Measurements from ENCODE around the gene BCL2L13. TPM values are rescaled to one million over a fixed set of nuclear protein-coding genes. Genes with fewer than 3 reads are reported as not detected.

Gene BCL2L13
- total RNA-seq, 4 donors from 2014 or later = 35.2 to 50.1 (median 38.3) TPM

DNA sequence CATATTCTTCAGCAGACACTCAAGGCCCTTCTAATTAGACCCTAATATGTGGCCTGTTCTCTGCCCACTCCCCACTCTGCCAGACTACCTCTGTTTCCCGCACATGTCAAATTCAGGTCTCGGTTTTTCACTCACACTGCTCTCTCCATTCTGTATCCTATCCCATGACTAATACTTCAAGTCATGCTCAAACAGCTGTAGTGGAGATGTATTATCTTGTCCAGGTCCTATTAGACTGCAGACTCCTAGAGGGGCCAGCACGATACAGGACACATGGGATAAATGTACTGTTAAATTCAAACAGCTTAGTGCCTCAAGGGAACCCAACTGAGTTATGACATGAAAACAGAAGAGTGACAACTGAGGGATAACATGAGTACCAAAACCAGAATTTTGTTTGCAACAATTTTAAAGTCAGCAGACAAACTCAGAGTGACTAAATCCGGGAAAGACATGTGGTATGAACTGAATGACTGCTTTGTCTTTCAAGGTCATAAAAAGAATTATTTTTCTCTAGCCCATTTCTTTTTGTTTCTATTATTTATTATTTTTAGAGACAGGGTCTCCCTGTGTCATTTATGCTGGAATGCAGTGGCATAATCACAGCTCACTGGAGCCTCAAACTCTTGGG lies 30.6 kb upstream of the BCL2L13 start:
- TF ChIP-seq POLR2A (IDR thresholded peaks at IDR 0.05) = no peak
- TF ChIP-seq, protein P1, sequence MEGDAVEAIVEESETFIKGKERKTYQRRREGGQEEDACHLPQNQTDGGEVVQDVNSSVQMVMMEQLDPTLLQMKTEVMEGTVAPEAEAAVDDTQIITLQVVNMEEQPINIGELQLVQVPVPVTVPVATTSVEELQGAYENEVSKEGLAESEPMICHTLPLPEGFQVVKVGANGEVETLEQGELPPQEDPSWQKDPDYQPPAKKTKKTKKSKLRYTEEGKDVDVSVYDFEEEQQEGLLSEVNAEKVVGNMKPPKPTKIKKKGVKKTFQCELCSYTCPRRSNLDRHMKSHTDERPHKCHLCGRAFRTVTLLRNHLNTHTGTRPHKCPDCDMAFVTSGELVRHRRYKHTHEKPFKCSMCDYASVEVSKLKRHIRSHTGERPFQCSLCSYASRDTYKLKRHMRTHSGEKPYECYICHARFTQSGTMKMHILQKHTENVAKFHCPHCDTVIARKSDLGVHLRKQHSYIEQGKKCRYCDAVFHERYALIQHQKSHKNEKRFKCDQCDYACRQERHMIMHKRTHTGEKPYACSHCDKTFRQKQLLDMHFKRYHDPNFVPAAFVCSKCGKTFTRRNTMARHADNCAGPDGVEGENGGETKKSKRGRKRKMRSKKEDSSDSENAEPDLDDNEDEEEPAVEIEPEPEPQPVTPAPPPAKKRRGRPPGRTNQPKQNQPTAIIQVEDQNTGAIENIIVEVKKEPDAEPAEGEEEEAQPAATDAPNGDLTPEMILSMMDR (IDR thresholded peaks at IDR 0.05) = no peak
- H3K36me3 ChIP-seq = peaks cover 0 to 77% (median 3%) of the 10 kb centered on the region in 3 donors
- no peak overlapping the region for H3K27ac ChIP-seq

GRCh38 chr22:17612057-17612456 lies 26.5 kb upstream of the BCL2L13 start:
- Histone ChIP-seq H3K27ac (no peak overlapping the region), H3K4me3 (no peak overlapping the region), H3K4me1 (no peaks in the 10 kb centered on the region), H3K36me3 (peaks cover 0 to 75% (median 3%) of the 10 kb centered on the region in 3 donors), H3K9me3 (no peaks in the 10 kb centered on the region), H3K27me3 (no peaks in the 10 kb centered on the region)
- TF ChIP-seq, protein P1 (IDR thresholded peaks at IDR 0.05) = no peak
- no peak for TF ChIP-seq POLR2A (IDR thresholded peaks at IDR 0.05)
- no peak for DNase-seq

More for the DNA sequence above, 30.6 kb upstream of the BCL2L13 start:
- no peak overlapping the region for H3K4me3 ChIP-seq
- no peak for DNase-seq
- H3K4me1 ChIP-seq = no peaks in the 10 kb centered on the region
- no peaks in the 10 kb centered on the region for H3K9me3 ChIP-seq
- no peaks in the 10 kb centered on the region for H3K27me3 ChIP-seq

- no peaks in the 10 kb centered on the region for H3K27me3 ChIP-seq
- no peaks in the 10 kb centered on the region for H3K9me3 ChIP-seq
- TF ChIP-seq, protein P1 (IDR thresholded peaks at IDR 0.05) = no peak
- no peak for TF ChIP-seq POLR2A (IDR thresholded peaks at IDR 0.05)
- no peak overlapping the region for H3K4me3 ChIP-seq
- no peak overlapping the region for H3K27ac ChIP-seq
- peaks cover 0 to 76% (median 3%) of the 10 kb centered on the region in 3 donors for H3K36me3 ChIP-seq
- H3K4me1 ChIP-seq = no peaks in the 10 kb centered on the region
- DNase-seq = no peak
Observed at GRCh38 chr22:17613280-17613679, 25.3 kb upstream of the BCL2L13 start.

DNA sequence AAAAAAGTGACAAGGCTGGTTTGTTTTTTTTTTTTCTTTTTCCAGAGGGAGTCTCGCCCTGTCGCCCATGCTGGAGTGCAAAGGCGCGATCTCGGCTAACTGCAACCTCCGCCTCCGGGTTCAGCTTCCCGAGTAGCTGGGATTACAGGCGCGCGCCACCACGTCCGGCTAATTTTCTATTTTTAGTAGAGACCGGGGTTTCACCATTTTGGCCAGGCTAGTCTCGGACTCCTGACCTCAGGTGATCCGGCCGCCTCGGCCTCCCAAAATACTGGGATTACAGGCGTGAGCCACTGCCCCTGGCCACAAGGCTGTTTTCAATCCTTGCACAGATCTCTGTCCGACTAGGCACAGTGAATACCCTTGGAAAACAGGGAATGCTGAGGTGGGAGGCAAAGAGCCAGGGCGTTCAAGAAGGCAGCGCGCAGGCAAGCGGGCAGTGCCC lies 10.6 kb upstream of the BCL2L13 start:
- H3K9me3 ChIP-seq = no peaks in the 10 kb centered on the region
- no peaks in the 10 kb centered on the region for H3K27me3 ChIP-seq
- no peak for DNase-seq
- H3K27ac ChIP-seq = peak overlapping the region; percentile 89
- H3K4me1 ChIP-seq = peaks cover 0 to 17% (median 5%) of the 10 kb centered on the region in 4 donors
- peaks cover 0 to 20% (median 0%) of the 10 kb centered on the region in 3 donors for H3K36me3 ChIP-seq
- peak overlapping the region; percentile 81 to 99 (median 90) for H3K4me3 ChIP-seq
- TF ChIP-seq, protein P1 (IDR thresholded peaks at IDR 0.05) = no peak
- TF ChIP-seq POLR2A (IDR thresholded peaks at IDR 0.05) = no peak

GRCh38 chr22:17628406-17629172 lies 10.0 kb upstream of the BCL2L13 start, which contains the start of gene ATP6V1E1:
TSS of gene ATP6V1E1 (minus strand) at chr22:17628749. CDS start at chr22:17628635, 114 bp downstream.
- TF ChIP-seq, protein P1 (IDR thresholded peaks at IDR 0.05) = no peak
- peak; percentile 69 to 80 for TF ChIP-seq POLR2A (IDR thresholded peaks at IDR 0.05)
- H3K4me1 ChIP-seq = peaks cover 0 to 17% (median 5%) of the 10 kb centered on the region in 4 donors

More at GRCh38 chr22:17628406-17629172, 10.0 kb upstream of the BCL2L13 start, which contains the start of gene ATP6V1E1:
- H3K9me3 ChIP-seq = no peaks in the 10 kb centered on the region
- H3K27me3 ChIP-seq = no peaks in the 10 kb centered on the region
- DNase-seq = peak; percentile 97 to 99 (median 97)
- peak within 1 kb of the TSS; percentile 81 to 99 (median 90) for H3K4me3 ChIP-seq
- H3K27ac ChIP-seq = peak within 1 kb of the TSS; percentile 89
- H3K36me3 ChIP-seq = peaks cover 0 to 16% (median 0%) of the 10 kb centered on the region in 3 donors
